OCI-LY3 (cell line): ENCODE results near the gene SGPL1.
"Not testable (repeated sequence)": the region's sequence is repeated elsewhere in the genome, so short reads cannot be mapped to it uniquely, and the experiment has no call there.

Experiments used
- H2AFZ ChIP-seq: fragments of 200-600, 300-600 bp; shearing (Covaris generic); 2 replicates; pipeline ENCODE4 v1.6.0; 2014; ENCODE audit warnings: antibody characterized with exemption, low read depth, low read length
- H3K27ac ChIP-seq: fragments of 200-600, 300-600 bp; sonication (generic); 2 replicates; pipeline ENCODE4 v1.5.1; 2014; ENCODE audit warnings: mild to moderate bottlenecking, low read length, moderate library complexity, mixed read lengths
- H3K27me3 ChIP-seq: fragments of 200-600, 300-600 bp; sonication (generic); 2 replicates; pipeline ENCODE4 v1.6.1; 2014; ENCODE audit warnings: low read depth, low read length, mixed read lengths
- H3K36me3 ChIP-seq: fragments of 200-600, 300-600 bp; sonication (generic); replicated peaks from 2 replicates; pipeline ENCODE3; 2014; ENCODE audit warnings: low read depth, low read length, mixed read lengths
- H3K4me1 ChIP-seq: fragments of 300-600, 200-600 bp; sonication (generic); 2 replicates; pipeline ENCODE4 v1.6.1; 2014; ENCODE audit warnings: low read length, mixed read lengths
- H3K4me2 ChIP-seq: fragments of 200-600, 300-600 bp; sonication (generic); 2 replicates; pipeline ENCODE4 v1.6.1; 2014; ENCODE audit warnings: low read length, mixed read lengths
- H3K4me3 ChIP-seq: fragments of 300-600, 200-600 bp; sonication (generic); 2 replicates; pipeline ENCODE4 v1.5.1; 2014; ENCODE audit warnings: antibody characterized with exemption, mild to moderate bottlenecking, low read length, moderate library complexity
- H3K79me2 ChIP-seq: fragments of 300-600, 200-600 bp; shearing (Covaris generic); 2 replicates; pipeline ENCODE4 v1.6.1; 2014; ENCODE audit warnings: mild to moderate bottlenecking, low read length, mixed read lengths
- H3K9ac ChIP-seq: fragments of 300-600, 200-600 bp; shearing (Covaris generic); 2 replicates; pipeline ENCODE4 v1.6.0; 2014; ENCODE audit warnings: mild to moderate bottlenecking, low read length, moderate library complexity
- H3K9me3 ChIP-seq: fragments of 200-600, 300-600 bp; shearing (Covaris generic); 2 replicates; pipeline ENCODE4 v1.6.1; 2014; ENCODE audit warnings: low read length, mixed read lengths; ENCODE audit not compliant: insufficient read depth
- H4K20me1 ChIP-seq: fragments of 200-600, 300-600 bp; sonication (generic); 2 replicates; pipeline ENCODE4 v1.6.1; 2016; ENCODE audit warnings: low read length, mixed read lengths; ENCODE audit not compliant: insufficient read depth
- EZH2phosphoT487 ChIP-seq: fragments of 200-600 bp; shearing (Covaris generic); IDR thresholded peaks from 2 replicates; pipeline ENCODE4 v1.6.1; 2018; ENCODE audit warnings: antibody characterized with exemption, mixed run types, low read depth
- TF ChIP-seq, protein P1 (sequence below): fragments of 200-600, 300-600 bp; sonication (generic); IDR thresholded peaks from 2 replicates; pipeline ENCODE4 v1.5.1; 2014; ENCODE audit warnings: antibody characterized with exemption, low read length, low read depth

Gene SGPL1

DNA sequence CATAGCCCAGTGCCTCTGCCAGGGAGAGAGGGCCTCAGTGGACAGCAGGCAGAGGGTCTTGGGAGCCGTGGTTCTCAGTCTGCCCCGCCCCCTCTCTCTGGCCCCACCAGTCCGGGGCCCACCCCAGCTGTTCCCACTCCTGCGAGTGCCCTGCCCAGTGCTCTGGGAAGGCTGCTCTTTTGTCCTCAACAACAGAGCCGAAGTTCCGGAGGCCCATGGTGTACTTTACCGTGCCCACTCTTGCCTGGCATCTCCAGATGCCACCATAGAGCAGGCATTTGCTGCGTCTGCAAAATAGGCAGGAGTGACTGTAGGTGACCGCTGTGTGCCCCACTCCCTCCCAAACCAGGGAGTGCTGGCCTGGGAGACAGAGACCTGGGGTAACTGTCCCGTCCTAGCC, 101.9 kb downstream of the SGPL1 start:
- H3K4me1 ChIP-seq, result peaks cover 3% of the 10 kb centered on the region; the same call in 1 of the 2 replicates
- no peaks in the 10 kb centered on the region for H3K9me3 ChIP-seq
- no peak overlapping the region for H3K4me3 ChIP-seq
- no peak overlapping the region for H3K4me2 ChIP-seq
- no peaks in the 10 kb centered on the region for H3K36me3 ChIP-seq
- H3K79me2 ChIP-seq, result no peaks in the 10 kb centered on the region
- no peak overlapping the region for H3K27ac ChIP-seq
- H2AFZ ChIP-seq, result no peak overlapping the region
- no peak for TF ChIP-seq EZH2phosphoT487
- TF ChIP-seq, protein P1, sequence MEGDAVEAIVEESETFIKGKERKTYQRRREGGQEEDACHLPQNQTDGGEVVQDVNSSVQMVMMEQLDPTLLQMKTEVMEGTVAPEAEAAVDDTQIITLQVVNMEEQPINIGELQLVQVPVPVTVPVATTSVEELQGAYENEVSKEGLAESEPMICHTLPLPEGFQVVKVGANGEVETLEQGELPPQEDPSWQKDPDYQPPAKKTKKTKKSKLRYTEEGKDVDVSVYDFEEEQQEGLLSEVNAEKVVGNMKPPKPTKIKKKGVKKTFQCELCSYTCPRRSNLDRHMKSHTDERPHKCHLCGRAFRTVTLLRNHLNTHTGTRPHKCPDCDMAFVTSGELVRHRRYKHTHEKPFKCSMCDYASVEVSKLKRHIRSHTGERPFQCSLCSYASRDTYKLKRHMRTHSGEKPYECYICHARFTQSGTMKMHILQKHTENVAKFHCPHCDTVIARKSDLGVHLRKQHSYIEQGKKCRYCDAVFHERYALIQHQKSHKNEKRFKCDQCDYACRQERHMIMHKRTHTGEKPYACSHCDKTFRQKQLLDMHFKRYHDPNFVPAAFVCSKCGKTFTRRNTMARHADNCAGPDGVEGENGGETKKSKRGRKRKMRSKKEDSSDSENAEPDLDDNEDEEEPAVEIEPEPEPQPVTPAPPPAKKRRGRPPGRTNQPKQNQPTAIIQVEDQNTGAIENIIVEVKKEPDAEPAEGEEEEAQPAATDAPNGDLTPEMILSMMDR, result no peak
- no peak overlapping the region for H3K9ac ChIP-seq
- peaks cover 9% of the 10 kb centered on the region; the same call in 1 of the 2 replicates for H3K27me3 ChIP-seq
- no peaks in the 10 kb centered on the region for H4K20me1 ChIP-seq

DNA sequence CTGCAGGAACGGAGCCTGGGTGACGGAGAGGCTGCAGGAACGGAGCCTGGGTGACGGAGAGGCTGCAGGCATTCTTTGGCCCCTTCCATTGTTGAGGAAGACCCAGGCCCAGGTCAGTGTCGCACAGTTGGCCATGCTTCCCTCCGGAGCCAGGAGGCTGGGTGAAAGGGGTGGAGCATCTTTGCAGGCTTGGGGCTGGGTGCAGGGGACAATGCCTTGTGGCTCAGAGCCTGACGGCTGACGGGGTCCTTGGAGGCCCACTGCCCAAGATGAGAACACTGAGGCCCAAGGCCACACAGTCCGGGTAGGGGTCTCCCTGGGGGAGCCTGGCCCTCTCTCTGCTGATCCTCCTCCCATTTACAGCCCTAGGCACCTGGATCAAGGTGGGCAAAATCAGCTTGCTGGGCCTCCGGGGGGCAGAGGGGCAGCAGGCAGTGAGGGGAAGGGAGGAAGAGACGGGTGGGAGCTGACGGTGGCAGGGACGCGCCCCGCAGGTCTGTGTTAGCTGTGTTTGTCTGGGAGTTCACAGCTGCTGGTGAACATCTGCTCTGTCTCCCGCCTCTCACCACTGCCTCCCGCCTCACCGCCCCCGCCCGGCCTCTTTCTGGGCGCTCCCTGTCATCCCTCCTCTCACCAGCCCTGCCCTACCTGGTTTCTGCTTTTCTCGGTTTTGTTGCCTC, 103.2 kb downstream of the SGPL1 start:
- no peaks in the 10 kb centered on the region for H3K9me3 ChIP-seq
- H3K36me3 ChIP-seq, result no peaks in the 10 kb centered on the region
- no peaks in the 10 kb centered on the region for H3K79me2 ChIP-seq
- no peak overlapping the region for H3K4me3 ChIP-seq
- no peak for TF ChIP-seq EZH2phosphoT487
- TF ChIP-seq, protein P1, result no peak
- H2AFZ ChIP-seq, result no peak overlapping the region
- no peak overlapping the region for H3K9ac ChIP-seq
- peaks cover 9% of the 10 kb centered on the region; the same call in 1 of the 2 replicates for H3K27me3 ChIP-seq
- H4K20me1 ChIP-seq, result no peaks in the 10 kb centered on the region
- H3K27ac ChIP-seq, result no peak overlapping the region
- H3K4me2 ChIP-seq, result no peak overlapping the region
- peaks cover 3% of the 10 kb centered on the region; the same call in 1 of the 2 replicates for H3K4me1 ChIP-seq

DNA sequence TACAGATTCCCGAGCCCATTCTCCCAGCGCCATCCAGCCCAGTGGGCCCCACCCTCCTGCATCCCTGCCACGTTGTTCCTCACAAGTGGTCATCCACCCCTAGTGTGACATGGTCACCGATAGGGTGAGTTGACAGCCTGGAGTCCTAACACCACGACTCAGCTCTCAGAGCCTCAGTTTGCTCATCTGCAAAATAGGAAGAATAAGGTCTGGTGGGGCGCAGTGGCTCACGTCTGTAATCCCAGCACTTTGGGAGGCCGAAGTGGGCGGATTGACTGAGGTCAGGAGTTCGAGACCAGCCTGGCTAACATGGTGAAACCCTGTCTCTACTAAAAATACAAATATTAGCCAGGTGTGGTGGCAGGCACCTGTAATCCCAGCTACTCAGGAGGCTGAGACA, 104.2 kb downstream of the SGPL1 start:
- not testable (repeated sequence) for H3K27me3 ChIP-seq, H4K20me1 ChIP-seq, H3K4me2 ChIP-seq

GRCh38 chr10:70920519-70920918, 104.8 kb downstream of the SGPL1 start:
- Histone ChIP-seq H4K20me1 (no peaks in the 10 kb centered on the region), H3K27ac (no peak overlapping the region), H3K9ac (no peak overlapping the region), H3K36me3 (no peaks in the 10 kb centered on the region), H3K27me3 (peaks cover 9% of the 10 kb centered on the region; the same call in 1 of the 2 replicates), H3K9me3 (no peaks in the 10 kb centered on the region), H3K79me2 (no peaks in the 10 kb centered on the region), H3K4me3 (no peak overlapping the region), H2AFZ (no peak overlapping the region), H3K4me1 (peaks cover 3% of the 10 kb centered on the region; the same call in 1 of the 2 replicates), H3K4me2 (no peak overlapping the region)
- TF ChIP-seq, protein P1, result no peak
- no peak for TF ChIP-seq EZH2phosphoT487

More for the DNA sequence above, 104.2 kb downstream of the SGPL1 start:
- H3K4me3 ChIP-seq, H3K4me1 ChIP-seq, H3K27ac ChIP-seq, H3K79me2 ChIP-seq, H3K9me3 ChIP-seq, H3K36me3 ChIP-seq, H3K9ac ChIP-seq, H2AFZ ChIP-seq: not testable (repeated sequence)
